Spleen (tissue), 11 donors: ENCODE data around the gene KCNK4. TPM values are rescaled to one million over a fixed set of nuclear protein-coding genes. Genes with fewer than 3 reads are reported as not detected.
"Not testable (repeated sequence)": the region's sequence is repeated elsewhere in the genome, so short reads cannot be mapped to it uniquely, and the experiment has no call there.

Experiments
- DNase-seq: peaks from one replicate; pipeline ENCODE4 v3.0.0-alpha.2; 2020
- H3K27ac ChIP-seq, 8 donors: fragments of 200-600 bp; sonication (generic) in 7 of 8; 1 replicate in 4 of 8; 2 replicates in 4 of 8; pipeline versions ENCODE4 v1.5.0 to v1.8.0; 2016 to 2021; ENCODE audit warnings: inconsistent platforms in 4 of 8, mild to moderate bottlenecking in 4 of 8, moderate library complexity in 1 of 8
- H3K27me3 ChIP-seq, 7 donors: fragments of 200-600 bp; sonication (generic) in 6 of 7; replicated peaks in 1 of 7; 1 replicate in 4 of 7; 2 replicates in 3 of 7; pipeline versions ENCODE4 v1.5.0 to v1.8.0; 2016 to 2021; ENCODE audit warnings: inconsistent platforms in 3 of 7, mild to moderate bottlenecking in 1 of 7
- H3K36me3 ChIP-seq, 6 donors: fragments of 200-600 bp; sonication (generic) in 5 of 6; 1 replicate in 4 of 6; 2 replicates in 2 of 6; pipeline versions ENCODE4 v1.5.0 to v1.8.0; 2016 to 2021; ENCODE audit warnings: inconsistent platforms in 2 of 6
- H3K4me1 ChIP-seq, 6 donors: fragments of 200-600 bp; sonication (generic) in 5 of 6; 1 replicate in 3 of 6; 2 replicates in 3 of 6; pipeline versions ENCODE4 v1.5.0 to v1.8.0; 2016 to 2021; ENCODE audit warnings: inconsistent platforms in 3 of 6
- H3K4me3 ChIP-seq, 8 donors: fragments of 200-600 bp; sonication (generic) in 7 of 8; 1 replicate in 4 of 8; 2 replicates in 4 of 8; pipeline versions ENCODE4 v1.5.0 to v1.8.0; 2016 to 2021; ENCODE audit warnings: inconsistent platforms in 4 of 8, mild to moderate bottlenecking in 4 of 8, moderate library complexity in 2 of 8
- H3K9me3 ChIP-seq, 8 donors: fragments of 200-600 bp; sonication (generic) in 7 of 8; 1 replicate in 4 of 8; 2 replicates in 4 of 8; pipeline versions ENCODE4 v1.5.0 to v1.8.0; 2016 to 2021; ENCODE audit warnings: inconsistent platforms in 4 of 8
- POLR2A ChIP-seq, 3 donors: fragments of 450-650 bp; IDR thresholded peaks; one replicate each; pipeline ENCODE4 v1.5.1; 2017; ENCODE audit warnings: antibody characterized with exemption in 3 of 3, mild to moderate bottlenecking in 1 of 3
- POLR2AphosphoS5 ChIP-seq, 3 donors: sonication (generic); formaldehyde crosslinking; IDR thresholded peaks; one replicate each; pipeline ENCODE4 v1.5.1; 2017; ENCODE audit warnings: antibody characterized with exemption in 3 of 3
- WGBS, 5 donors: extraction: QIAGEN DNeasy Blood & Tissue Kit in 3 of 5; methylation state at CpG; one replicate each; pipeline versions ENCODE4 v1.1.5 to v1.1.7; 2013 to 2018; 5-methylcytosine and 5-hydroxymethylcytosine counted together
- intact Hi-C: fragments of 100-400 bp; cut with DNase I; formaldehyde crosslinking; loops from one replicate; pipeline ENCODE4 v1.15.0; 2023; ENCODE audit warnings: low total_unique reads
- polyA plus RNA-seq, 3 donors: library from polyadenylated mRNA; stranded (reverse); fragments of 200-250 nt; gene quantifications; one replicate each; pipeline ENCODE4 v1.2.1, GENCODE V29; 2013
- total RNA-seq, 7 donors: library from RNA; depleted of rRNA in 3 of 7; stranded (reverse); fragments of >200 nt in 3 of 7; fragmentation: NEBNext Ultra II Directional in 4 of 7; extraction: Animal tissue kit (Norgen Biotek cat#: 25700) in 4 of 7; gene quantifications; one replicate each; pipeline versions ENCODE4 v1.1.0 to v1.2.1, GENCODE V29; 2016 to 2021
- TF ChIP-seq, protein P1 (sequence below), 11 experiments: fragments of 200-600 bp in 7 of 11; fragments of 450-650 bp in 4 of 11; sonication (generic) in 4 of 11; IDR thresholded peaks in 8 of 11; conservative IDR thresholded peaks in 3 of 11; 1 replicate in 7 of 11; 2 replicates in 4 of 11; pipeline versions ENCODE4 v1.4.0 to v1.8.0; 2016 to 2021; ENCODE audit warnings: antibody characterized with exemption in 11 of 11, inconsistent platforms in 4 of 11, mild to moderate bottlenecking in 1 of 11
- donor health status: healthy with polysubstance abuse.
- donor health status: DM: no; HTN: no; CAD: no; lungs with moderate emphysema.
- donor health status: DM: no; HTN: no; CAD: no.
- donor health status: Bipolar disorder and iron deficiency.
- donor health status: healthy.
- donor health status: DM: no; HTN: no; CAD: no.
- donor health status: DM: yes; HTN: yes; CAD: no.

KCNK4 gene
- total and polyA plus RNA-seq, 10 donors: 0.06 to 0.77 (median 0.35) TPM; not detected in 5

GRCh38 chr11:64244966-64245365, 46.1 kb upstream of the KCNK4 start:
- Histone ChIP-seq H3K4me3 (peak overlapping the region in 6 of 8 donors; percentile 58 to 90 (median 80)), H3K9me3 (no peaks in the 10 kb centered on the region), H3K27ac (peak overlapping the region in 7 of 8 donors; percentile 66 to 100 (median 86)), H3K4me1 (peaks cover 19 to 77% (median 56%) of the 10 kb centered on the region in 6 donors), H3K36me3 (peaks cover 0 to 24% (median 9%) of the 10 kb centered on the region in 6 donors), H3K27me3 (no peaks in the 10 kb centered on the region)
- 27 to 44% (median 39%) methylated on average over 3 to 6 of the region's 6 CpGs for WGBS, 5 donors
- peak; percentile 78 for DNase-seq
- intact Hi-C loops: no loop called here
- no peak for TF ChIP-seq POLR2AphosphoS5 (IDR thresholded peaks at IDR 0.05)
- TF ChIP-seq, protein P1, sequence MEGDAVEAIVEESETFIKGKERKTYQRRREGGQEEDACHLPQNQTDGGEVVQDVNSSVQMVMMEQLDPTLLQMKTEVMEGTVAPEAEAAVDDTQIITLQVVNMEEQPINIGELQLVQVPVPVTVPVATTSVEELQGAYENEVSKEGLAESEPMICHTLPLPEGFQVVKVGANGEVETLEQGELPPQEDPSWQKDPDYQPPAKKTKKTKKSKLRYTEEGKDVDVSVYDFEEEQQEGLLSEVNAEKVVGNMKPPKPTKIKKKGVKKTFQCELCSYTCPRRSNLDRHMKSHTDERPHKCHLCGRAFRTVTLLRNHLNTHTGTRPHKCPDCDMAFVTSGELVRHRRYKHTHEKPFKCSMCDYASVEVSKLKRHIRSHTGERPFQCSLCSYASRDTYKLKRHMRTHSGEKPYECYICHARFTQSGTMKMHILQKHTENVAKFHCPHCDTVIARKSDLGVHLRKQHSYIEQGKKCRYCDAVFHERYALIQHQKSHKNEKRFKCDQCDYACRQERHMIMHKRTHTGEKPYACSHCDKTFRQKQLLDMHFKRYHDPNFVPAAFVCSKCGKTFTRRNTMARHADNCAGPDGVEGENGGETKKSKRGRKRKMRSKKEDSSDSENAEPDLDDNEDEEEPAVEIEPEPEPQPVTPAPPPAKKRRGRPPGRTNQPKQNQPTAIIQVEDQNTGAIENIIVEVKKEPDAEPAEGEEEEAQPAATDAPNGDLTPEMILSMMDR (IDR thresholded peaks at IDR 0.05 in 8 of 11, conservative IDR thresholded peaks at IDR 0.05 in 3 of 11): no peak
- TF ChIP-seq POLR2A (IDR thresholded peaks at IDR 0.05): no peak

- Histone ChIP-seq H3K36me3 (peaks cover 0 to 24% (median 9%) of the 10 kb centered on the region in 6 donors), H3K27ac (peak overlapping the region; percentile 33 to 100 (median 84)), H3K4me1 (peaks cover 15 to 77% (median 54%) of the 10 kb centered on the region in 6 donors), H3K27me3 (no peaks in the 10 kb centered on the region), H3K9me3 (no peaks in the 10 kb centered on the region), H3K4me3 (peak overlapping the region; percentile 58 to 90 (median 77))
- WGBS, 5 donors: 0 to 5% (median 0%) methylated on average over 5 to 6 of the region's 6 CpGs
- TF ChIP-seq, protein P1 (IDR thresholded peaks at IDR 0.05 in 8 of 11, conservative IDR thresholded peaks at IDR 0.05 in 3 of 11): no peak
- TF ChIP-seq POLR2AphosphoS5 (IDR thresholded peaks at IDR 0.05): peak in 1 of 3 donors; percentile 47
- peak; percentile 90 for DNase-seq
- intact Hi-C loops: no loop called here
These were observed 45.7 kb upstream of the KCNK4 start for GRCh38 chr11:64245401-64245796.

- Histone ChIP-seq H3K4me3 (peak overlapping the region; percentile 58 to 90 (median 77)), H3K4me1 (peaks cover 18 to 80% (median 58%) of the 10 kb centered on the region in 6 donors), H3K27me3 (no peaks in the 10 kb centered on the region), H3K36me3 (peaks cover 0 to 24% (median 9%) of the 10 kb centered on the region in 6 donors), H3K27ac (peak overlapping the region; percentile 33 to 100 (median 84)), H3K9me3 (no peaks in the 10 kb centered on the region)
- peak; percentile 89 for DNase-seq
- intact Hi-C loops: no loop called here
- TF ChIP-seq, protein P1 (IDR thresholded peaks at IDR 0.05 in 8 of 11, conservative IDR thresholded peaks at IDR 0.05 in 3 of 11): no peak
- TF ChIP-seq POLR2AphosphoS5 (IDR thresholded peaks at IDR 0.05): peak; percentile 19 to 58 (median 41)
- TF ChIP-seq POLR2A (IDR thresholded peaks at IDR 0.05): no peak
- 0 to 3% (median 1%) methylated on average over 26 to 46 of the region's 46 CpGs for WGBS, 5 donors
These were observed 45.1 kb upstream of the KCNK4 start for GRCh38 chr11:64245797-64246620.

DNA sequence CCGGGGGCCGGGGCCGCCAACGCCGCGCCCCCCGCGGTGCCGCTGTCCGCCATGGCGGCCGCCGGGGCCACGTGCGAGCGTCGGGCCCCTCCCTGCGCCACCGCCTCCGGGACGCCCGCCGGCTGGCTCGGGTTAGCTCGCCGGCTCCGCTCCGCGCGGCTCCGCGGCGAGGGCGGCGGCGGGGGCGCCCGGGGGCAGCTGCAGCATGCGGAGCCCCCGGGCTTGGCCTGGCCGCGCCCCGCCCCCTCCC, 44.6 kb upstream of the KCNK4 start:
- intact Hi-C loops, H3K27me3 ChIP-seq, H3K9me3 ChIP-seq, DNase-seq: not testable (repeated sequence)
- Histone ChIP-seq H3K4me3 (peak overlapping the region; percentile 58 to 90 (median 77)), H3K4me1 (peaks cover 18 to 83% (median 59%) of the 10 kb centered on the region in 6 donors), H3K27ac (peak overlapping the region; percentile 33 to 100 (median 84)), H3K36me3 (peaks cover 0 to 24% (median 9%) of the 10 kb centered on the region in 6 donors)
- 0 to 3% (median 0%) methylated on average over 3 to 43 of the region's 43 CpGs for WGBS, 5 donors
